ENCODE data around the gene BEND3. TPM values are rescaled to one million over a fixed set of nuclear protein-coding genes. Genes with fewer than 3 reads are reported as not detected.
A peak's percentile ranks its signal among the peaks of the same experiment; 100 is the strongest.

The BEND3 gene
- total and polyA plus RNA-seq, 2 donors from 2014 or later: 1.1 to 3.6 TPM

DNA sequence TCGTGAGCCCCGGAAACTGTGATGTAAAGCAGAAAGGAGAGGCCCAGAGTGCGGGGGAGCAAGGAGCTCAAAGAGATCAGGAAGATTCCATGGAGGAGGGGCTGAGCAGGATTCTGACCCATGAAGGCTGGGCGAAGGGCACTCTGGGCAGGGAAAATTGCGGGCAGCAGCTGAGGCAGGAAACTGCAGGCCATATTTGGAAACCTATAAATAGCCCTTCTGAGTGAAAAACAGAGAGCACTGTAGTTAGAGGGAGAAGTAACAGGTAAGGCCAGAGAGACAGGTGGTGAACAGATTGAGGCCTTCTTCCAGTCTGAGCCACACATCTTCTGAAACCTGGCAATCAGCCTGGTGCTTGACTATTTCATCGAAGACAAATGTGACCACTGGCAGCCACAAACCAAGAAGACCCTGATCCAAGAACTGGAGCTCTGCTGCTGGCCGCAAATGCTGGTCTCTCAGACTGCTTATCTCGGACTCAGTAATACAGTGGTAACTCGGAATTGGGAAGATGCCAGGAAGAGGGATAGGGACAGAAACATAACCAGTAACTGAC, 14.1 kb upstream of the BEND3 start:
- peak in 3 of 5 donors; percentile 33 to 56 (median 33) for DNase-seq
- Histone ChIP-seq H3K4me3 (ENCODE audit: low read length in 3 of 3) (no peak overlapping the region), H3K36me3 (ENCODE audit: control insufficient read depth in 2 of 3, insufficient read depth in 3 of 3, low read length in 3 of 3) (no peaks in the 10 kb centered on the region), H3K27me3 (ENCODE audit: control insufficient read depth, insufficient read depth, low read length) (no peaks in the 10 kb centered on the region), H3K27ac (ENCODE audit: low read depth in 2 of 2, low read length in 2 of 2) (no peak overlapping the region), H3K4me1 (ENCODE audit: control insufficient read depth in 2 of 3, insufficient read depth in 2 of 3, low read depth in 1 of 3, low read length in 3 of 3) (no peaks in the 10 kb centered on the region), H3K9me3 (ENCODE audit: control insufficient read depth in 2 of 3, insufficient read depth in 1 of 3, low read length in 3 of 3) (no peaks in the 10 kb centered on the region), H3K9ac (ENCODE audit: low read length in 3 of 3) (no peak overlapping the region)
- intact Hi-C loops (cut with DNase I): no loop called here
- TF ChIP-seq, protein P1, sequence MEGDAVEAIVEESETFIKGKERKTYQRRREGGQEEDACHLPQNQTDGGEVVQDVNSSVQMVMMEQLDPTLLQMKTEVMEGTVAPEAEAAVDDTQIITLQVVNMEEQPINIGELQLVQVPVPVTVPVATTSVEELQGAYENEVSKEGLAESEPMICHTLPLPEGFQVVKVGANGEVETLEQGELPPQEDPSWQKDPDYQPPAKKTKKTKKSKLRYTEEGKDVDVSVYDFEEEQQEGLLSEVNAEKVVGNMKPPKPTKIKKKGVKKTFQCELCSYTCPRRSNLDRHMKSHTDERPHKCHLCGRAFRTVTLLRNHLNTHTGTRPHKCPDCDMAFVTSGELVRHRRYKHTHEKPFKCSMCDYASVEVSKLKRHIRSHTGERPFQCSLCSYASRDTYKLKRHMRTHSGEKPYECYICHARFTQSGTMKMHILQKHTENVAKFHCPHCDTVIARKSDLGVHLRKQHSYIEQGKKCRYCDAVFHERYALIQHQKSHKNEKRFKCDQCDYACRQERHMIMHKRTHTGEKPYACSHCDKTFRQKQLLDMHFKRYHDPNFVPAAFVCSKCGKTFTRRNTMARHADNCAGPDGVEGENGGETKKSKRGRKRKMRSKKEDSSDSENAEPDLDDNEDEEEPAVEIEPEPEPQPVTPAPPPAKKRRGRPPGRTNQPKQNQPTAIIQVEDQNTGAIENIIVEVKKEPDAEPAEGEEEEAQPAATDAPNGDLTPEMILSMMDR (IDR thresholded peaks at IDR 0.05; ENCODE audit: borderline replicate concordance, extremely low read depth, insufficient read depth): no peak
- no peak for FAIRE-seq

- intact Hi-C loops (cut with DNase I): no loop called here
- Histone ChIP-seq H3K36me3 (ENCODE audit: control insufficient read depth in 2 of 3, insufficient read depth in 3 of 3, low read length in 3 of 3) (no peaks in the 10 kb centered on the region), H3K9me3 (ENCODE audit: control insufficient read depth in 2 of 3, insufficient read depth in 1 of 3, low read length in 3 of 3) (no peaks in the 10 kb centered on the region), H3K9ac (ENCODE audit: low read length in 3 of 3) (no peak overlapping the region), H3K4me3 (ENCODE audit: low read length in 3 of 3) (no peak overlapping the region), H3K27ac (ENCODE audit: low read depth in 2 of 2, low read length in 2 of 2) (no peak overlapping the region), H3K4me1 (ENCODE audit: control insufficient read depth in 2 of 3, insufficient read depth in 2 of 3, low read depth in 1 of 3, low read length in 3 of 3) (no peaks in the 10 kb centered on the region), H3K27me3 (ENCODE audit: control insufficient read depth, insufficient read depth, low read length) (no peaks in the 10 kb centered on the region)
- DNase-seq (no peak), FAIRE-seq (no peak)
- TF ChIP-seq, protein P1 (IDR thresholded peaks at IDR 0.05; ENCODE audit: borderline replicate concordance, extremely low read depth, insufficient read depth): no peak
These were observed 13.3 kb upstream of the BEND3 start for GRCh38 chr6:107128577-107128976.

DNA sequence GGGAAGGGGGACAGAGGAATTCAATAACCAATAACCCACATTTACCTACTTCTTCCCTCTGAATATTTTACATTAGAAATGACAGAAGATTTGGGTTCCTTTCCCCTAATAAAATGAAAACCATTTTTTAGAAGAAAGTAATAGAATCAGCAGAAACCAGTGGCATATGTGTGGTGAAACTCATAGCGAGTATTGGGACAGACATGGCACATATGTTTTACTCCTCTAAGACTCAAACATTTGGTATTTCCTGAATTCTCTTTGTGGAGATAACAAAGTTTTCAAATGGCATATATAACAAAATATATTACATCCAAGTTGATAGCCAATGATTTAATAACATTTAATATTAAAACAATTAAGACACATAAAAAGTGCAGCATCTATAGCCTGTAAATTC, 12.9 kb upstream of the BEND3 start:
- no peak overlapping the region for H3K27ac ChIP-seq (ENCODE audit: low read depth in 2 of 2, low read length in 2 of 2)
- intact Hi-C loops (cut with DNase I): no loop called here
- no peaks in the 10 kb centered on the region for H3K27me3 ChIP-seq (ENCODE audit: control insufficient read depth, insufficient read depth, low read length)
- FAIRE-seq: no peak
- no peak overlapping the region for H3K4me3 ChIP-seq (ENCODE audit: low read length in 3 of 3)
- H3K4me1 ChIP-seq (ENCODE audit: control insufficient read depth in 2 of 3, insufficient read depth in 2 of 3, low read depth in 1 of 3, low read length in 3 of 3): no peaks in the 10 kb centered on the region
- H3K9me3 ChIP-seq (ENCODE audit: control insufficient read depth in 2 of 3, insufficient read depth in 1 of 3, low read length in 3 of 3): no peaks in the 10 kb centered on the region
- H3K36me3 ChIP-seq (ENCODE audit: control insufficient read depth in 2 of 3, insufficient read depth in 3 of 3, low read length in 3 of 3): no peaks in the 10 kb centered on the region
- no peak for DNase-seq
- TF ChIP-seq, protein P1 (IDR thresholded peaks at IDR 0.05; ENCODE audit: borderline replicate concordance, extremely low read depth, insufficient read depth): no peak
- no peak overlapping the region for H3K9ac ChIP-seq (ENCODE audit: low read length in 3 of 3)

- H3K4me3 ChIP-seq (ENCODE audit: low read length in 3 of 3): no peak overlapping the region
- no peak overlapping the region for H3K27ac ChIP-seq (ENCODE audit: low read depth in 2 of 2, low read length in 2 of 2)
- no peaks in the 10 kb centered on the region for H3K4me1 ChIP-seq (ENCODE audit: control insufficient read depth in 2 of 3, insufficient read depth in 2 of 3, low read depth in 1 of 3, low read length in 3 of 3)
- H3K36me3 ChIP-seq (ENCODE audit: control insufficient read depth in 2 of 3, insufficient read depth in 3 of 3, low read length in 3 of 3): no peaks in the 10 kb centered on the region
- TF ChIP-seq, protein P1 (IDR thresholded peaks at IDR 0.05; ENCODE audit: borderline replicate concordance, extremely low read depth, insufficient read depth): no peak
- no peak overlapping the region for H3K9ac ChIP-seq (ENCODE audit: low read length in 3 of 3)
- no peak for DNase-seq
- intact Hi-C loops (cut with DNase I): no loop called here
- FAIRE-seq: no peak
- no peaks in the 10 kb centered on the region for H3K27me3 ChIP-seq (ENCODE audit: control insufficient read depth, insufficient read depth, low read length)
- H3K9me3 ChIP-seq (ENCODE audit: control insufficient read depth in 2 of 3, insufficient read depth in 1 of 3, low read length in 3 of 3): no peaks in the 10 kb centered on the region
These were observed 10.5 kb upstream of the BEND3 start for GRCh38 chr6:107125771-107126170.

All from kidney (tissue), 14 donors.